Astrocyte of the cerebellum (primary cell): ENCODE measurements around the gene GADD45A.

Experiments
- DNase-seq: peaks from one replicate; pipeline ENCODE4 v3.0.0-alpha.2; 2011; ENCODE audit warnings: low read depth
- H3K4me3 ChIP-seq: 2 replicates; pipeline ENCODE4 v1.5.1; 2011; ENCODE audit warnings: mild to moderate bottlenecking, low read depth, low read length, moderate library complexity
- in situ Hi-C: cut with HindIII; loops from 2 replicates; pipeline ENCODE4 v1.10.0; 2017; ENCODE audit warnings: low sequenced_read_pairs
- TF ChIP-seq, protein P1 (sequence below): IDR thresholded peaks from 2 replicates; pipeline ENCODE4 v1.5.1; 2012; ENCODE audit warnings: low read length, low read depth, moderate library complexity, mild to moderate bottlenecking; ENCODE audit errors: missing control alignments

Gene GADD45A

DNA sequence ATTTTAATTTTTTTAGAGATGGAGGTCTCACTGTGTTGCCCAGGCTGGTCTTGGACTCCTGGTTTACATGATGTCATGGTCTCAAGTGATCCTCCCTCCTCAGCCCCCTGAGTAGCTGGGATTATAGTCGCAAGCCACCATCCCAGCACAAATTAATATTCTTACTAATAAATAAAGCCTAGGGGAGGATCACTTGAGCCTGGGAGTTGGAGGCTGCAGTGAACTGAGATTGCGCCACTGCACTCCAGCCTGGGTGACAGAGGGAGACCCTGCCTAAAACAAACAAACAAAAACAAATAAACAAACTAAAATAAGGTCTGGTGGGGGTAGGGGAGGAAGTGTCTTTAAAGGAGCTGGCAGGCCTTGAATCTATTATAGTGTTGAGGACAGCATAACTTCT lies 8.7 kb upstream of the GADD45A start:
- no peak overlapping the region for H3K4me3 ChIP-seq
- DNase-seq = no peak
- TF ChIP-seq, protein P1, sequence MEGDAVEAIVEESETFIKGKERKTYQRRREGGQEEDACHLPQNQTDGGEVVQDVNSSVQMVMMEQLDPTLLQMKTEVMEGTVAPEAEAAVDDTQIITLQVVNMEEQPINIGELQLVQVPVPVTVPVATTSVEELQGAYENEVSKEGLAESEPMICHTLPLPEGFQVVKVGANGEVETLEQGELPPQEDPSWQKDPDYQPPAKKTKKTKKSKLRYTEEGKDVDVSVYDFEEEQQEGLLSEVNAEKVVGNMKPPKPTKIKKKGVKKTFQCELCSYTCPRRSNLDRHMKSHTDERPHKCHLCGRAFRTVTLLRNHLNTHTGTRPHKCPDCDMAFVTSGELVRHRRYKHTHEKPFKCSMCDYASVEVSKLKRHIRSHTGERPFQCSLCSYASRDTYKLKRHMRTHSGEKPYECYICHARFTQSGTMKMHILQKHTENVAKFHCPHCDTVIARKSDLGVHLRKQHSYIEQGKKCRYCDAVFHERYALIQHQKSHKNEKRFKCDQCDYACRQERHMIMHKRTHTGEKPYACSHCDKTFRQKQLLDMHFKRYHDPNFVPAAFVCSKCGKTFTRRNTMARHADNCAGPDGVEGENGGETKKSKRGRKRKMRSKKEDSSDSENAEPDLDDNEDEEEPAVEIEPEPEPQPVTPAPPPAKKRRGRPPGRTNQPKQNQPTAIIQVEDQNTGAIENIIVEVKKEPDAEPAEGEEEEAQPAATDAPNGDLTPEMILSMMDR = no peak
- in situ Hi-C loops = loop anchor here (25.0 kb wide), 1 partner anchor 139 kb away; no protein-coding TSS in a partner anchor

DNA sequence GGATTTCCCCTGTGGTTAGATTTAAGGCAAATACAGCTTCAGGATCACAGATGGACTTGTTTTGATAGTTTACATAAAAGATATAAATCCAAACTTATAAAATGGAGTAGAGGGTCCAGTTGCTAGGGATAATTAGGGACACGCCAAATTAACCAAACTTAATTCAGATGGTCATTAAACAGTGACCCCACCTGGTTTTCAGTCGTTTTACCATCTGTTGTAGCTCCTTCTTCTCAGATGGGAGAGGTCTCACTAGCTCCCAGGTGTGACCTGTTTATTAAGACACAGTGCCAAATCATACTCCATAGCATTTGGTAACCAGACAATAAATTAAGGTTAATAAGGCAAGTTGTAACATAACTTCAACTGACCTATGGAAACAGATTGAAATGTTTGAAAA lies 8.1 kb upstream of the GADD45A start:
- H3K4me3 ChIP-seq = no peak overlapping the region
- no peak for DNase-seq
- TF ChIP-seq, protein P1 = no peak
- in situ Hi-C loops = loop anchor here (25.0 kb wide), 1 partner anchor 140 kb away; no protein-coding TSS in a partner anchor

DNA sequence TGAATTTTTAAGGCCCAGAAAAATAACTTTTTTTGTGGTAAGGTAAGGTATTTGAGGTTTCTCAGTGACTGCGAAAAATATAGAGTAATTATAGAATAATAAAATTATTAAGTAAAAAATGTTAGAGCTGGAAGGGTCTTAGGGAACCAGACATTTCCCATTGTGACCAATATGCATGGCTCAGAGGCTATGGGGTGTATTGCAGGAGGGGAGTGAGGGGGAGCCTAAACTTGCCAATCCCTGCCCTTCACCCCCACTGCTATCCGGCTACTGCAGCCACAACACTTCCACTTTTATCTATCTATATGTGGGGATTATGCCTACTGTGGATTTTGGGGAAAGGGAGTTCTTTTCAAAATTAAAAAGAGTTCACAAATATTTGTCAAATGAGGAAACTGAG lies 7.6 kb upstream of the GADD45A start:
- TF ChIP-seq, protein P1 = no peak
- no peak for DNase-seq
- H3K4me3 ChIP-seq = no peak overlapping the region
- in situ Hi-C loops = loop anchor here (25.0 kb wide), 1 partner anchor 140 kb away; no protein-coding TSS in a partner anchor

DNA sequence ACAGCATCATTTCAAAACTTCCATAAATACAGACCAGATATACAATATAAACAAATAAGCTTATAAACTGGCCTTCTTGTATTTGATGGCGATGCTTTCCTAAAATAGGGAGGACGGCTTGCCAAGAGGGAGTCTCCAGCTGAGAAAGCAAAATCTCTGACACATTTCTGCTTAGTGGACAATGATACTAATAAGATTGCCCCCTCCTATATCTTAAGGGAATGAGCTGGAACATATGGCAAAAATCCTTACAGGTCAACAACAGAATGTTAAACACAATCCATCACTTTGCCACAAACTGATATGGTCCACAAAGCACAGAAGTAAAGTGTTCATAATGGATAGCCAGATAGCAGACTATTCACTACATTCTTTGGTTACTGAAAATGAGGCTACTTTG lies 7.1 kb upstream of the GADD45A start:
- TF ChIP-seq, protein P1 = no peak
- no peak for DNase-seq
- no peak overlapping the region for H3K4me3 ChIP-seq
- in situ Hi-C loops = loop anchor here (25.0 kb wide), 1 partner anchor 141 kb away; no protein-coding TSS in a partner anchor

DNA sequence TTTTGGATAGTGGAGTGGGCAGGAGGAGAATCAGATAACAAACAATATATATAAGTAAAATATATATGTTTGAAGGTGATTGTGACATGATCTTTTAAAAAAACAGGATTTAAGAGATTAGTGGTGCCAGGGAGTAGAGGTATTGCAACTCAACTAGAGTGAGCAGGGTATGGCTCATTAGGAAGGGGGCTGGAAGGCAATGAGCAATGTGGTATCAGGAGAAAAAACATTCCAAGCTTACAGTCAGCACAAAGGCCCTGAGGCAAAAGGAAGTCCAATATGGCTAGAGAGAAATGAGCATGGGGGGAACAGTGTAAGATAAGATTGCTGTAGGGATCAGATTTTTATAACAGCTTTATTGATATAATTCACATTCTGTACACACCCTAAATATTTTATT lies 5.3 kb upstream of the GADD45A start:
- in situ Hi-C loops = loop anchor here (25.0 kb wide), 1 partner anchor 142 kb away; no protein-coding TSS in a partner anchor
- TF ChIP-seq, protein P1 = no peak
- H3K4me3 ChIP-seq = no peak overlapping the region
- DNase-seq = no peak

DNA sequence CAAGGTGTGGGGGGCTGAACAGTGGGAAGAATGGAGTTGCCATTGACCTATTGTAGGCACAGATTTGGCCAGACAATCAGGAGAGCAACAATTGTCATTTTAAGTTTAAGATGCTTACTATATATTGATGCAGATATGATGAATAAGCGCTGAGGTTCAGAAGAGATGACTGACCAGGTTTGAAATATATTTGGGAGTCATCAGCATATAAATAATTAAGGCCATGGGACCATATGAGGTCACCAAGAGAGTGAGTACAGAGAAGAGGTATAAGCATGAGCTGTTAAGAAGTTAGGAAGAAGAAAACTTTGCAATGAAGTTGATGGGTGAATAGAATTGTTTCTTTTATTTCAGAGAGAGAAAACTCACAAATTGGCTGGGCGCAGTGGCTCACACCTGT lies 4.5 kb upstream of the GADD45A start:
- no peak for DNase-seq
- no peak overlapping the region for H3K4me3 ChIP-seq
- in situ Hi-C loops = loop anchor here (25.0 kb wide), 1 partner anchor 143 kb away; no protein-coding TSS in a partner anchor
- TF ChIP-seq, protein P1 = no peak
